Measurements from ENCODE around the gene FAM168A.

FAM168A gene

GRCh38 chr11:73356979-73357860, 240.7 kb downstream of the FAM168A start:
- no peak for TF ChIP-seq POLR2A (IDR thresholded peaks at IDR 0.05; ENCODE audit: low read depth, low read length)
- FAIRE-seq (no peak), DNase-seq (ENCODE audit: insufficient read length, low spot score) (no peak)

- FAIRE-seq: no peak
- no peak for DNase-seq (ENCODE audit: insufficient read length, low spot score)
- no peak for TF ChIP-seq POLR2A (IDR thresholded peaks at IDR 0.05; ENCODE audit: low read depth, low read length)
These were observed 242.8 kb downstream of the FAM168A start for GRCh38 chr11:73355109-73355508.

- FAIRE-seq (no peak), DNase-seq (ENCODE audit: insufficient read length, low spot score) (no peak)
- no peak for TF ChIP-seq POLR2A (IDR thresholded peaks at IDR 0.05; ENCODE audit: low read depth, low read length)
These were observed 244.5 kb downstream of the FAM168A start for GRCh38 chr11:73353422-73353821.

- DNase-seq (ENCODE audit: insufficient read length, low spot score) (peak; percentile 96), FAIRE-seq (no peak)
- no peak for TF ChIP-seq POLR2A (IDR thresholded peaks at IDR 0.05; ENCODE audit: low read depth, low read length)
These were observed 246.8 kb downstream of the FAM168A start for GRCh38 chr11:73350908-73351636.

Data from H54 (cell line).